VCaP (cell line): ENCODE results near the gene HHAT.

Source experiments
- H3K27ac ChIP-seq: fragments of 450-650 bp; 2 replicates; pipeline ENCODE4 v1.5.1; 2017
- TF ChIP-seq, protein P1 (sequence below): fragments of 450-650 bp; conservative IDR thresholded peaks from 2 replicates; pipeline ENCODE4 v1.5.1; 2017; ENCODE audit warnings: mild to moderate bottlenecking, moderate library complexity

HHAT gene

DNA sequence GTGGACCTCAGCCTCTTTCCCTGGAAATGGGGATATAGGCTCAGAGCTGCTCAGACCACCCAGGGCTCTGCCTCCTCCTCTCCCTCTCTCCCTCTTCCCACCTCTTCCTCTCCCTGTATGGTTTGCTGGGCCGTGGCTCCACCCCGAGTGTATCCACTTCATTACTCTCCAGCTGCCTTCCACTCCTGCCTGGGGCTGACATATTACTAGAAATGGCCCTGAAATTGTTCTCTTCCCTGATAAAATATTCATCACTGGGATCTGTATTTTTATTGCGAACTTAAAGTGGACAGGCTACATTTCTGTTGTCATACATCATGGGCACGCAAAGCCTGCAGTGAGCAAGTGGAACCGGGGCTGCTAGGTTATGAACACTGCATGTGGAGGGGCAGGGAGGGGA lies 225.0 kb downstream of the HHAT start:
- TF ChIP-seq, protein P1, sequence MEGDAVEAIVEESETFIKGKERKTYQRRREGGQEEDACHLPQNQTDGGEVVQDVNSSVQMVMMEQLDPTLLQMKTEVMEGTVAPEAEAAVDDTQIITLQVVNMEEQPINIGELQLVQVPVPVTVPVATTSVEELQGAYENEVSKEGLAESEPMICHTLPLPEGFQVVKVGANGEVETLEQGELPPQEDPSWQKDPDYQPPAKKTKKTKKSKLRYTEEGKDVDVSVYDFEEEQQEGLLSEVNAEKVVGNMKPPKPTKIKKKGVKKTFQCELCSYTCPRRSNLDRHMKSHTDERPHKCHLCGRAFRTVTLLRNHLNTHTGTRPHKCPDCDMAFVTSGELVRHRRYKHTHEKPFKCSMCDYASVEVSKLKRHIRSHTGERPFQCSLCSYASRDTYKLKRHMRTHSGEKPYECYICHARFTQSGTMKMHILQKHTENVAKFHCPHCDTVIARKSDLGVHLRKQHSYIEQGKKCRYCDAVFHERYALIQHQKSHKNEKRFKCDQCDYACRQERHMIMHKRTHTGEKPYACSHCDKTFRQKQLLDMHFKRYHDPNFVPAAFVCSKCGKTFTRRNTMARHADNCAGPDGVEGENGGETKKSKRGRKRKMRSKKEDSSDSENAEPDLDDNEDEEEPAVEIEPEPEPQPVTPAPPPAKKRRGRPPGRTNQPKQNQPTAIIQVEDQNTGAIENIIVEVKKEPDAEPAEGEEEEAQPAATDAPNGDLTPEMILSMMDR: no peak
- H3K27ac ChIP-seq: no peak overlapping the region

DNA sequence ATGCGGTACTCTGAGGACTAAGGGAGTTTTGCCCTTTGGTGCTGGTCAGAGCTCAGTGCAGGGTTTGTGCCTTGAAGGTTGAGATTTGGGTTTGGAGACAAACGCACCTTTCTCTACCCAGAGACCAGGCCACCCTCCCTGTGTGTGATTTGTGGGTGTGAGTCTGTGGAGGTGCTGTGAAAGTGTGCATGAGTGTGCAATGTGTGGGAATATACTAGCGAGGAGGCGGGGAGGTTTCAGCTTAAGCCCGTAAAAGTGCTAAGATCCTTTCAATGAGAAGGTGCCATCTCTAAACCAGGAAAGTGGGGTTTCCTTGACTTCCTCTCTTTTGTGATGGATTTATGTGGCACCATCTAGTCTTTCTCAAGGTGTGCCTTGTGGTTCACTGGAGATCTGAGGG lies 225.7 kb downstream of the HHAT start:
- H3K27ac ChIP-seq: no peak overlapping the region
- TF ChIP-seq, protein P1: no peak

DNA sequence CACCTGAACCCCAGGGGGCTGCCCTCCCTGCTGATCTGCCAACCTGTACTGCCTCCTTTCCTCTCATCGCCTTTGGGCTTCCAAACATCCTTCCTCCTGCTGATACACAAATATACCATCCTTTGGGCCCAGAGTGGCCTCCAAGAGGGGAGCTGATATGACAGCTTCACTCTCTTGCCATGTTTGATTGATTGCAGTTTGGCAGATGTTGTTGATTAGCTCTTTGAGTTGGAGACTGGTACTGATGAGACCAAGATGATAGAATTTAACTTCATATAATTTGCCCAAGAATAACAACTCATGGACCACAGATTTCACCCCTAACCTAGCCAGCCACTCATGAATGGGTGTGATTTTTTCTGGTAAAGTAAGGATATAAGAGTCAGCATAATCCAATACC lies 227.8 kb downstream of the HHAT start:
- TF ChIP-seq, protein P1: no peak
- H3K27ac ChIP-seq: no peak overlapping the region

DNA sequence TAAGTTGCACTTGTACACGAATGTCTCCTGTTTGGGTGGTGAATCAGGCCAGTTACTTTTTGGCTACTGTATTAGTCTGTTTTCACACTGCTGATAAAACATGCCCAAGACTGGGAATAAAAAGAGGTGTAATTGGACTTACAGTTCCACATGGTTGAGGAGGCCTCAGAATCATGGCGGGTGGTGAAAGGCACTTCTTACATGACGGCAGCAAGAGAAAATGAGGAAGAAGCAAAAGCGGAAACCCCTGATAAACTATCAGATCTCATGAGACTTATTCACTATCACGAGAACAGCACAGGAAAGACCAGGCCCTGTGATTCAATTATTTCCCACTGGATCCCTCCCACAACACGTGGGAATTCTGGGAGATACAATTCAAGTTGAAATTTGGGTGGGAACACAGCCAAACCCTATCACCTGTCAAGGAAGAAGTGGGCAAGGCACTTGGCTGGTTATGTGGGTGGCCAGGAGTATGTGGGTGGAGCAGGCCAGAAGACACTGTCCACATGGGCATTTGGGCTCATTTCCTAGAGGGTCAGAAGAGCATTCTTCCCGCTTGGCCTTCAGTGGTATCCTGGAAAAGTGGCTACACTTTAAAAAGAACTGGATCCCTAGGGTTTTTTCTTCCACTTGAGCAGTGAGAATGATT lies 228.8 kb downstream of the HHAT start:
- peak overlapping the region; percentile 83 for H3K27ac ChIP-seq
- TF ChIP-seq, protein P1: no peak

DNA sequence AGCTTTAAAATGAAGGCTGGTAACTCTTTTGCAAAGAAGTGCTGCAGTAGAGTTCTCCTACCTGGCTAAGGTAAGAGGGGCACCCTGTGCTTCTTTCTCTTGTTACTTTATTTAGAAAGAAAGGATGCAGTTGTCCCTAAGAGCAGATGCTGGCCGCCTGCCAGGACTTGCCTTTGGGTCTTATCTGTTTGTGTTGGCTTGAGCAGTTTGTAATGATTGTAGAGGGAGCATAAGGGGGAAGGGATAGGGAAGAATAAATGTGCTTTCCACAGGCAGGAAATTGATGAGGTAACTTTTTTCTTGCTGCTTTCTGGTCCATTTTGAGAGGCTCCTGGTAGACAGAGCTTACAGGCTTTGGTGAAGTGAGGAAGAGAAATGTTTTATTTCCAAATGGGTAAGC lies 229.6 kb downstream of the HHAT start:
- TF ChIP-seq, protein P1: no peak
- peak overlapping the region; percentile 83 for H3K27ac ChIP-seq

DNA sequence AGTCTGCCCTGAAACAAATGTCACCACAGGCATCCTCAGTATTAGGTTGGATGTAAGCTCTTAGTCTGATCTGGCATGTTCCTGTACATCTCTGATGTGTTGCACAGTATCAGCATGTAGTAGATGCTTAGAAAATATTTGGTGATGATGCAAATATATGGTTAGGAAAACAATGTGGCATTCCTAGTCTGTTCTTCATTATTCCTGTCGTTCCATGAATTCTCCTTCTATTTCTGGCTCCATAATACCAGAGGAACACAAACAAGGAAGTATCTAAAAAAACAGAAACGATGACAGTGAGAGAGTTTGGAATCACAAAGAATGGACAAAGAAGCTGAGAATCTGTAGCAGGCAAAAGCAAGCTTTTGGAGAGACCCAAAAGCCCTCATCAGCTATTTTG lies 236.6 kb downstream of the HHAT start:
- H3K27ac ChIP-seq: no peak overlapping the region
- TF ChIP-seq, protein P1: no peak

DNA sequence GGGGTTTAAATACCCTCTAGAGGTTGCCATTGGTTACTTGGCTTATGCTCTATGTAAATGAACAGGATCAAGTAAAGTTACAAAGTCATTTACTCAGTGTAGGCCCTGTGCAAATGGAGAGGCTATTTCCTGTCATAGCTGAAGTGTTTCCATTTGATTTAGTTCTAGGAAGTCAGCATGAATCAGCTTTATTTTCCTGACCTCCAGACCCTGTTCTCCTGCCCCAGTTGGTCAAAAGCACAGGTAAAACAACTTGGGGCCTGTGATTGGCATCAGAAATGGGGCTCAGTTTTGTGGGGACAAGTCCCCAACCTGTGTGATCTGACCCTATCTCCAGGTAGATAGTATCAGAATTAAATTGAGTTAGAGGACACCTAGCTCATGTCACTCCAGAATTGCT lies 239.9 kb downstream of the HHAT start:
- H3K27ac ChIP-seq: no peak overlapping the region
- TF ChIP-seq, protein P1: no peak
